Nephron (organoid): ENCODE results near the gene GPR141.

ENCODE experiments used
- H3K27ac Mint-ChIP-seq, 3 experiments: 2 replicates each; pipeline ENCODE4 v1.8.0; 2020; ENCODE audit warnings: mixed read lengths in 3 of 3, mild to moderate bottlenecking in 2 of 3, moderate library complexity in 1 of 3
- H3K27me3 Mint-ChIP-seq: 2 replicates; pipeline ENCODE4 v1.8.0; 2021; ENCODE audit warnings: low read depth, mild to moderate bottlenecking, moderate library complexity, mixed read lengths
- H3K36me3 Mint-ChIP-seq: 2 replicates; pipeline ENCODE4 v1.8.0; 2020; ENCODE audit warnings: low read depth, mixed read lengths
- H3K4me1 Mint-ChIP-seq: 2 replicates; pipeline ENCODE4 v1.8.0; 2020; ENCODE audit warnings: mixed read lengths
- H3K4me3 Mint-ChIP-seq, 3 experiments: 2 replicates each; pipeline ENCODE4 v1.8.0; 2020; ENCODE audit warnings: mild to moderate bottlenecking in 3 of 3, mixed read lengths in 3 of 3, moderate library complexity in 2 of 3
- H3K9me3 Mint-ChIP-seq: 2 replicates; pipeline ENCODE4 v1.8.0; 2020; ENCODE audit warnings: mixed read lengths
- TF ChIP-seq, protein P1 (sequence below), 3 experiments: fragments of 200-600 bp; sonication (generic); IDR thresholded peaks; one replicate each; pipeline ENCODE4 v1.5.0; 2021; ENCODE audit warnings: antibody characterized with exemption in 3 of 3; ENCODE audit not compliant: unreplicated experiment in 3 of 3

GPR141 gene

DNA sequence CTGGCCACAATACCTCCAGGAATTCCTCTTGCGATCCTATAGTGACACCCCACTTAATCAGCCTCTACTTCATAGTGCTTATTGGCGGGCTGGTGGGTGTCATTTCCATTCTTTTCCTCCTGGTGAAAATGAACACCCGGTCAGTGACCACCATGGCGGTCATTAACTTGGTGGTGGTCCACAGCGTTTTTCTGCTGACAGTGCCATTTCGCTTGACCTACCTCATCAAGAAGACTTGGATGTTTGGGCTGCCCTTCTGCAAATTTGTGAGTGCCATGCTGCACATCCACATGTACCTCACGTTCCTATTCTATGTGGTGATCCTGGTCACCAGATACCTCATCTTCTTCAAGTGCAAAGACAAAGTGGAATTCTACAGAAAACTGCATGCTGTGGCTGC lies 56.8 kb downstream of the GPR141 start:
- H3K4me1 Mint-ChIP-seq = peaks cover 8% of the 10 kb centered on the region
- no peak overlapping the region for H3K27ac Mint-ChIP-seq
- H3K27me3 Mint-ChIP-seq = no peaks in the 10 kb centered on the region
- no peaks in the 10 kb centered on the region for H3K36me3 Mint-ChIP-seq
- TF ChIP-seq, protein P1, sequence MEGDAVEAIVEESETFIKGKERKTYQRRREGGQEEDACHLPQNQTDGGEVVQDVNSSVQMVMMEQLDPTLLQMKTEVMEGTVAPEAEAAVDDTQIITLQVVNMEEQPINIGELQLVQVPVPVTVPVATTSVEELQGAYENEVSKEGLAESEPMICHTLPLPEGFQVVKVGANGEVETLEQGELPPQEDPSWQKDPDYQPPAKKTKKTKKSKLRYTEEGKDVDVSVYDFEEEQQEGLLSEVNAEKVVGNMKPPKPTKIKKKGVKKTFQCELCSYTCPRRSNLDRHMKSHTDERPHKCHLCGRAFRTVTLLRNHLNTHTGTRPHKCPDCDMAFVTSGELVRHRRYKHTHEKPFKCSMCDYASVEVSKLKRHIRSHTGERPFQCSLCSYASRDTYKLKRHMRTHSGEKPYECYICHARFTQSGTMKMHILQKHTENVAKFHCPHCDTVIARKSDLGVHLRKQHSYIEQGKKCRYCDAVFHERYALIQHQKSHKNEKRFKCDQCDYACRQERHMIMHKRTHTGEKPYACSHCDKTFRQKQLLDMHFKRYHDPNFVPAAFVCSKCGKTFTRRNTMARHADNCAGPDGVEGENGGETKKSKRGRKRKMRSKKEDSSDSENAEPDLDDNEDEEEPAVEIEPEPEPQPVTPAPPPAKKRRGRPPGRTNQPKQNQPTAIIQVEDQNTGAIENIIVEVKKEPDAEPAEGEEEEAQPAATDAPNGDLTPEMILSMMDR (IDR thresholded peaks at IDR 0.05; ENCODE audit: unreplicated experiment in 3 of 3) = no peak
- no peaks in the 10 kb centered on the region for H3K9me3 Mint-ChIP-seq
- no peak overlapping the region for H3K4me3 Mint-ChIP-seq

DNA sequence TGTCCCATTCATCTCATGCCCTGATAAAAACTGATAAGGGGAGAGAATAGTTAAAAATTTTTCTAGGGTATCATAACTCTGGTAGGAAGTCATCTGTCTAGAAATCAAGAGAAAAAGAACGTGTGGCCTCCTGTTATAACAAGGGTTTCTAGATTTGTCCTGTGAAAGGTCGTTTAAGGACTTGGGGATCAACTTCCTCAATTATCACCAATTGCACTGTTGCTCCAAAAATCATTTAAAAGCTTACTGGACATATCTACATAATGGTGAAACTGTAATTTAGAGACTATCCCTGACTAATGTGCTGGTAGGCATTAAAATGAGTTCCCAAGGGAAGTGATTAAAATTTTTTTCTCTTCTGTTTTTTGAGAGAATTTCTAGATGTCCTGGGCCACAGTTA lies 58.2 kb downstream of the GPR141 start:
- Mint-ChIP-seq H3K4me3 (no peak overlapping the region), H3K27me3 (no peaks in the 10 kb centered on the region), H3K9me3 (no peaks in the 10 kb centered on the region), H3K36me3 (no peaks in the 10 kb centered on the region), H3K27ac (no peak overlapping the region), H3K4me1 (peaks cover 8% of the 10 kb centered on the region)
- TF ChIP-seq, protein P1 (IDR thresholded peaks at IDR 0.05; ENCODE audit: unreplicated experiment in 3 of 3) = no peak

DNA sequence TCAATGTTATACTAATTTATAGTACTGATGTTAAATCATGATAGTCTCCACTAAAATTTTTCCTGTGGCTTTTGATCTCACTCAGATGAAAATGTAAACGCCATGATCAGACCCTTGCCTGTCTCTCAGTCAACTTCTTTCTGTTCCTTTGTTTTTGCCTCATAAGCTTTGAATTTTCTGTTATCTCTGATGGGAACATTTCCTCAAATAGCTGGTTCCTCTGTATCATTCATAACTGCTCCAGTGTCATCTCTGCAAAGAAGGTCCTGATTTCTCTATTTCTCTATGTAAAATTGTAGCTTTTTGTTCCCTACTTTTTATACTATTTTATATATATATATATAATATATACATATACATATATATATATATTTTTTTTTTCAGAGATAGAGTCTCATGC lies 67.5 kb downstream of the GPR141 start:
- Mint-ChIP-seq H3K4me1 (peaks cover 6% of the 10 kb centered on the region), H3K27me3 (no peaks in the 10 kb centered on the region), H3K36me3 (no peaks in the 10 kb centered on the region), H3K9me3 (no peaks in the 10 kb centered on the region), H3K27ac (no peak overlapping the region), H3K4me3 (no peak overlapping the region)
- TF ChIP-seq, protein P1 (IDR thresholded peaks at IDR 0.05; ENCODE audit: unreplicated experiment in 3 of 3) = no peak

DNA sequence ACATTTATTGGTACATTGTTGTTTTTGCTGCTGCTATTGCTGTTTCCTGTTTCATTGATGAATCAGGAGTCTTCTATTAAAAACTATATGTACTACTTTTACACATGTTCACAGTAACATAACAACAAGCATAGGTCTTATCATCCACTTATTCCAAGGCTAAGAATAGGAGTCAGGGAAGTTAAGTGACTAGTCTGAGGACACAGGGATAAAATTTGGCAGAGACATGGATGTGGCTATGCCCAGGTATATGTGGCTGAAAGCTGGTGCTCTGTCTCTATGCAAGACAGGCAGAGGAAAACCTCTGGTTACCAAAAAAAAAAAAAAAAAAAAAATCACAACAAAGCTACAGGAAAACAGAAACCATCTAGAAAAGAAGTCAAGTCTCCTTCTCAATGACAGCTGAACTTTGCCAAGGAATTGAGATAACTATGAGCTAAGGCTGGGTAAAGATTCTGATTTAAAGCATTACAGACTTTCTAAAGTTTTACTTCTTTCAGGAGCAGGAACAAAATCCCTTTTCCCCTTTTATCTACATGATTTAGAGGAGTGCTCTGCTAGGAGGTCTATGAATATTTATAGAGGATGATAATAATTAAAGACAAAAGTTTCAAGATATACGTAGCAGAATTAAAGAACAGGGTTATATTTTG lies 70.0 kb downstream of the GPR141 start:
- Mint-ChIP-seq H3K36me3 (no peaks in the 10 kb centered on the region), H3K27me3 (no peaks in the 10 kb centered on the region), H3K4me1 (peaks cover 12% of the 10 kb centered on the region), H3K4me3 (no peak overlapping the region), H3K9me3 (no peaks in the 10 kb centered on the region), H3K27ac (peak overlapping the region in 1 of 3 experiments; percentile 22)
- TF ChIP-seq, protein P1 (IDR thresholded peaks at IDR 0.05; ENCODE audit: unreplicated experiment in 3 of 3) = no peak

DNA sequence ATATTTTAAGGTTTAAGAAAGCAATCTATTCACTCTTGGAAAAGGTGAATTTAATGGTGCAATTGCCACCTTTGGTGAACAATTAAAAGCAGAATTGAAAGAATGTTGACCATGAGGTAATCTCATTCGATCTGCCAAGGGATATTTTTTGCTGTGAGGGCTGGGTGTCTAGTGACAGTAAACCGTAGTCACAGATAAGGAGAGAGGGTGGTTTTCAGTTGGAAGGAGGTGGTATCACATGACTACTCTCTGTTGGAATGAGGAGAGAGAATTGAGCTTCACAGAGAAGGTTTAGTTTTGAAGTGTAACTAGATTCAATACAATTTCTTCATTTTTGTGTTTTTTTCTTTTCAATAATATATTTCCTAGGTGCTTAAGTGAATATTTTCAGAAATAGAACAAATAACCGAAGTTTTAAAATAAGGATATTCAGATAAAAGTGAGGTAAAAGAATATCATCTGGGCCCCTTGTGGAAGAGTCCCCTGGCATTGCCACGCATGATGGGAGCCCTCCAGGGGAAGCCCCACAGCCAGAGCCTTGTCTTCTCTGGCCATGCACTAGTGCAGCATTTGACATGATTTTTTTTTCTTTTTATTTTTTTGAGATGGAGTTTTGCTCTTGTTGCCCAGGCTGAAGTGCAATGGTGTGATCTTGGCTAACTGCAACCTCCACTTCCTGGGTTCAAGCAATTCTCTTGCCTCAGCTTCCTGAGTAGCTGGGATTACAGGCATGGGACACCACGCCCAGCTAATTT lies 73.4 kb downstream of the GPR141 start:
- Mint-ChIP-seq H3K4me3 (no peak overlapping the region), H3K27me3 (peaks cover 4% of the 10 kb centered on the region), H3K9me3 (no peaks in the 10 kb centered on the region), H3K4me1 (peaks cover 23% of the 10 kb centered on the region), H3K36me3 (no peaks in the 10 kb centered on the region), H3K27ac (no peak overlapping the region)
- TF ChIP-seq, protein P1 (IDR thresholded peaks at IDR 0.05; ENCODE audit: unreplicated experiment in 3 of 3) = no peak

DNA sequence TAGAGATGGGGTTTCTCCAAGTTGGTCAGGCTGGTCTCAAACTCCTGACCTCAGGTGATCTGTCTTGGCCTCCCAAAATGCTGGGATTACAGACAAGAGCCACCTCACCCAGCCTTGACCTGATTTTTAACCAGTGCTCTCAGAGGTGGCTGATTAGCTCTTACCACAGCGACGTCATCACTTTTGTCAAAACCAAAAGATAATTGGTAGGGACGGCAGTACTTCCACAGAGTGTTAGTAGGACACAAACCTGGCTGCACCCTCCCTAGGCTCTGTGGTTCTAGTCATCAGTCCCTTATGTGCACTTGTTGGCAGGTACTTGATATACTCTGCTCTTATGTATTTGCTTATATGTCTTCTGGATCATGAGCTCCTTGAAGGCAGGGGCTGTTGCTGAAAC lies 74.0 kb downstream of the GPR141 start:
- Mint-ChIP-seq H3K36me3 (no peaks in the 10 kb centered on the region), H3K4me1 (peaks cover 19% of the 10 kb centered on the region), H3K27ac (no peak overlapping the region), H3K27me3 (peaks cover 4% of the 10 kb centered on the region), H3K4me3 (no peak overlapping the region), H3K9me3 (no peaks in the 10 kb centered on the region)
- TF ChIP-seq, protein P1 (IDR thresholded peaks at IDR 0.05; ENCODE audit: unreplicated experiment in 3 of 3) = no peak
